Measurements from ENCODE around the gene CLIP4. TPM values are rescaled to one million over a fixed set of nuclear protein-coding genes. Genes with fewer than 3 reads are reported as not detected.

The CLIP4 gene
- polyA plus RNA-seq (2011; rRNA removed) (77.2 and 99.1 TPM in 2 replicates), polyA plus RNA-seq (2017; fragmentation: RNase III; extraction: RNeasy Plus Mini Kit Qiagen cat#74134 plus additional on column Dnase treatment) (38.6 to 53.6 TPM (median 51.1 TPM) in 3 replicates), polyA minus RNA-seq (2011; rRNA and poly(A)+ RNA removed) (70.3 and 94.6 TPM in 2 replicates)
- polyA plus RNA-seq (2012; cell fraction: cytosol; rRNA removed) = 13.0 and 13.3 TPM in 2 replicates
- 16.3 and 25.3 TPM in 2 replicates for polyA plus RNA-seq (2012; cell fraction: nucleus; rRNA removed)

DNA sequence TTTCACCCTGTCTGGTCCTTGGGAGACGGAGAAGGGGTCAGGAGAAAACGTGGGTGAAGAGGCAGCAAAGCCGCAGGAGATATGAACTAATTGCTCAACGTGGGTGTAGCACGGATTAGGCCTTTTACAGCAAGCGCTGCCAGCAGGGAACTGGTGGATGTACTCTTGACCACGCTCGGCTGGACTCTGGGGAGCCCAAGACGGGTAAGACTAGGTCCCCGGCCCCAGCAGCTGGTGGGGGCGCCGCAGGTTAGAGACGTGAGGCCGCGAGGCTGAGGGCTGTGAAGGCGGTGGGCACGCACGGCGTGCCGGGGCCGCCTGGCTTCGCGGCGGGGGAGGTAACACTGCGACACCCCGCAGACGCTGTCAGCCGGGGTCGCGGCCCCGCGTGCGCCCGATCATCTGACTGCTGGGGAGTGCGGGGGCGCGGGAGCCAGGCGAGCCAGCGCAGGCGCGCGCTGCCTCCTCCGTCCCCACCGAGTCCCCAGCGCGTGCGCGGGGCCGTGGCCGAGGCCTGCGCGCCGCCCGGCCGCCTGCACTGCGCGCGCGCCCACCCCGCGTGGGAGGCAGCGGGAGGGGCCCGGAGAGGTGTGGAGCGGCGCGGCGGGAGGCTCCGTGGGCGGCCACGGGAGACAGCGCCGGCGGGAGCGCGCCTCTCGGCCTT lies at the start of gene CLIP4:
CLIP4 (plus strand) TSS at position 470 of the 664 bp plus-strand sequence. CDS start 5,974 bp downstream, outside the sequence.
- peak; percentile 38 to 53 for DNase-seq (ENCODE audit: low read depth in 1 of 2, low spot score in 1 of 2)
- peak; percentile 84 for TF ChIP-seq E2F6 (IDR thresholded peaks at IDR 0.05; ENCODE audit: borderline replicate concordance, low read depth)
- no peak for TF ChIP-seq NFE2L2 (conservative IDR thresholded peaks at IDR 0.05; ENCODE audit: low read length)
- TF ChIP-seq HOXA7 (CRISPR knock-in tag; IDR thresholded peaks at IDR 0.05) = no peak
- TF ChIP-seq POLR2AphosphoS2 (conservative IDR thresholded peaks at IDR 0.05; ENCODE audit: low read length) = no peak
- no peak for TF ChIP-seq NR3C1 (IDR thresholded peaks at IDR 0.05)
- peak; percentile 77; the same call in 1 of the 2 replicates for TF ChIP-seq HOXB5 (CRISPR knock-in tag; IDR thresholded peaks at IDR 0.05)
- peak; percentile 50 to 75; a peak in 2 of 5 replicates for TF ChIP-seq JUN (IDR thresholded peaks at IDR 0.05)
- no peak for TF ChIP-seq RAD21 (conservative IDR thresholded peaks at IDR 0.05 in 1 of 2, IDR thresholded peaks at IDR 0.05 in 1 of 2)
- no peak for TF ChIP-seq FOXS1 (CRISPR knock-in tag; IDR thresholded peaks at IDR 0.05)
- TF ChIP-seq POLR2A (IDR thresholded peaks at IDR 0.05; ENCODE audit: low read length) = peak; percentile 58
- TF ChIP-seq PHF8 (IDR thresholded peaks at IDR 0.05; ENCODE audit: borderline replicate concordance, low read depth) = no peak; the same call in 1 of the 2 replicates
- TF ChIP-seq, protein P1, sequence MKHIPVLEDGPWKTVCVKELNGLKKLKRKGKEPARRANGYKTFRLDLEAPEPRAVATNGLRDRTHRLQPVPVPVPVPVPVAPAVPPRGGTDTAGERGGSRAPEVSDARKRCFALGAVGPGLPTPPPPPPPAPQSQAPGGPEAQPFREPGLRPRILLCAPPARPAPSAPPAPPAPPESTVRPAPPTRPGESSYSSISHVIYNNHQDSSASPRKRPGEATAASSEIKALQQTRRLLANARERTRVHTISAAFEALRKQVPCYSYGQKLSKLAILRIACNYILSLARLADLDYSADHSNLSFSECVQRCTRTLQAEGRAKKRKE (CRISPR knock-in tag; IDR thresholded peaks at IDR 0.05; ENCODE audit: low read depth) = peak; percentile 75; the same call in 1 of the 2 replicates
- TF ChIP-seq MAFK (IDR thresholded peaks at IDR 0.05; ENCODE audit: partially characterized antibody) = no peak
- TF ChIP-seq CEBPB (IDR thresholded peaks at IDR 0.05) = peak in 1 of 2 experiments; percentile 31; a peak in 1 of 4 replicates
- TF ChIP-seq BHLHE40 (IDR thresholded peaks at IDR 0.05; ENCODE audit: low read depth, low read length) = 0 out of 2 replicates have a peak, but pooled peaks have one; percentile 1
- no peak for TF ChIP-seq REST (IDR thresholded peaks at IDR 0.05)
- no peak for TF ChIP-seq TFCP2L1 (CRISPR knock-in tag; IDR thresholded peaks at IDR 0.05)
- TF ChIP-seq HOXB13 (CRISPR knock-in tag; IDR thresholded peaks at IDR 0.05; ENCODE audit: low read depth) = peak; percentile 53; the same call in 1 of the 2 replicates
- no peak for TF ChIP-seq RARB (CRISPR knock-in tag; IDR thresholded peaks at IDR 0.05)
- TF ChIP-seq CBX8 (IDR thresholded peaks at IDR 0.05) = no peak
- peak; percentile 49; the same call in 1 of the 2 replicates for TF ChIP-seq HDAC2 (IDR thresholded peaks at IDR 0.05)
- no peak for TF ChIP-seq SREBF2 (IDR thresholded peaks at IDR 0.05)
- TF ChIP-seq, protein P2, sequence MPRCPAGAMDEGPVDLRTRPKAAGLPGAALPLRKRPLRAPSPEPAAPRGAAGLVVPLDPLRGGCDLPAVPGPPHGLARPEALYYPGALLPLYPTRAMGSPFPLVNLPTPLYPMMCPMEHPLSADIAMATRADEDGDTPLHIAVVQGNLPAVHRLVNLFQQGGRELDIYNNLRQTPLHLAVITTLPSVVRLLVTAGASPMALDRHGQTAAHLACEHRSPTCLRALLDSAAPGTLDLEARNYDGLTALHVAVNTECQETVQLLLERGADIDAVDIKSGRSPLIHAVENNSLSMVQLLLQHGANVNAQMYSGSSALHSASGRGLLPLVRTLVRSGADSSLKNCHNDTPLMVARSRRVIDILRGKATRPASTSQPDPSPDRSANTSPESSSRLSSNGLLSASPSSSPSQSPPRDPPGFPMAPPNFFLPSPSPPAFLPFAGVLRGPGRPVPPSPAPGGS (IDR thresholded peaks at IDR 0.05) = peak; percentile 55; the same call in 1 of the 3 replicates
- 0 out of 2 replicates have a peak, but pooled peaks have one; percentile 17 for TF ChIP-seq NPAS2 (CRISPR knock-in tag; IDR thresholded peaks at IDR 0.05; ENCODE audit: borderline replicate concordance)
- no peak for TF ChIP-seq MAZ (IDR thresholded peaks at IDR 0.05; ENCODE audit: borderline replicate concordance, low read depth, low read length)
- TF ChIP-seq, protein P3, sequence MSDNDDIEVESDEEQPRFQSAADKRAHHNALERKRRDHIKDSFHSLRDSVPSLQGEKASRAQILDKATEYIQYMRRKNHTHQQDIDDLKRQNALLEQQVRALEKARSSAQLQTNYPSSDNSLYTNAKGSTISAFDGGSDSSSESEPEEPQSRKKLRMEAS (IDR thresholded peaks at IDR 0.05) = peak; percentile 78
- TF ChIP-seq, protein P4, sequence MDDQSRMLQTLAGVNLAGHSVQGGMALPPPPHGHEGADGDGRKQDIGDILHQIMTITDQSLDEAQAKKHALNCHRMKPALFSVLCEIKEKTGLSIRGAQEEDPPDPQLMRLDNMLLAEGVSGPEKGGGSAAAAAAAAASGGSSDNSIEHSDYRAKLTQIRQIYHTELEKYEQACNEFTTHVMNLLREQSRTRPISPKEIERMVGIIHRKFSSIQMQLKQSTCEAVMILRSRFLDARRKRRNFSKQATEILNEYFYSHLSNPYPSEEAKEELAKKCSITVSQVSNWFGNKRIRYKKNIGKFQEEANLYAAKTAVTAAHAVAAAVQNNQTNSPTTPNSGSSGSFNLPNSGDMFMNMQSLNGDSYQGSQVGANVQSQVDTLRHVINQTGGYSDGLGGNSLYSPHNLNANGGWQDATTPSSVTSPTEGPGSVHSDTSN (IDR thresholded peaks at IDR 0.05) = no peak
- no peak for TF ChIP-seq RFX5 (IDR thresholded peaks at IDR 0.05)
- TF ChIP-seq RNF2 (IDR thresholded peaks at IDR 0.05; ENCODE audit: borderline replicate concordance, low read depth) = peak; percentile 34; the same call in 1 of the 2 replicates
- ChIA-PET CTCF (interaction anchor here (6.5 kb wide), 1 partner anchor 9 kb away, joined by 36 read pairs; no protein-coding TSS in a partner anchor), POLR2A (interaction anchor here (9.0 kb wide), 1 partner anchor 15 kb away, joined by 122 read pairs; no protein-coding TSS in a partner anchor)
- peak within 1 kb of the TSS; percentile 83 for H3K4me2 ChIP-seq
- peak; percentile 59 to 64 for ATAC-seq
- FAIRE-seq = no peak
- H3K4me1 ChIP-seq = peaks cover 74% of the 10 kb centered on the region
- peak within 1 kb of the TSS; percentile 79 for H3K4me3 ChIP-seq
- peak within 1 kb of the TSS; percentile 98 to 99 for H3K27ac ChIP-seq
- no peaks in the 10 kb centered on the region for H3K9me3 ChIP-seq
- WGBS (ENCODE audit: missing lambda C conversion rate) = 2% methylated on average over 46 of the region's 76 CpGs

Measured in A549 (cell line).